ENCODE measurements around the gene LPO.

Gene LPO

DNA sequence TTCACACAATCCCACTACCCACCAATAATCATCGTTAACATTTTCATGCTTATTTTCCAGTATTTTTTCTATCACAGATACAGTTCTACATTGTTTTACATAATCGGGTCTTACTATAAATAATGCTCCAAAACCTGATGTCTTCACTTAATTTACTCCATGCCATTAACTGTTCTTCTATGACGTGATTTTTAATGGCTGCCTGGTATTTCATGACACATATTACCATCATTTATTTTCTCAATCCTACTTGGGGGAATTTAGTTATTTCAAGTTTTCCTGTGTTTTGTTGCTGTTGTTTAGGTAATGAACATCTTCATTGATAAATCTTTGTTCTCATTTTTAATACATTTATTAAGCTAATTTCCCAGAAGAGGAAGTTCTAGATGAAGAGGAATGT is 14.7 kb downstream of the LPO start:
- DNase-seq (ENCODE audit: low read depth in 4 of 4, low spot score in 1 of 4), result no peak

GRCh38 chr17:58254803-58255202 is 16.4 kb downstream of the LPO start:
- no peak for DNase-seq (ENCODE audit: low read depth in 4 of 4, low spot score in 1 of 4)

DNA sequence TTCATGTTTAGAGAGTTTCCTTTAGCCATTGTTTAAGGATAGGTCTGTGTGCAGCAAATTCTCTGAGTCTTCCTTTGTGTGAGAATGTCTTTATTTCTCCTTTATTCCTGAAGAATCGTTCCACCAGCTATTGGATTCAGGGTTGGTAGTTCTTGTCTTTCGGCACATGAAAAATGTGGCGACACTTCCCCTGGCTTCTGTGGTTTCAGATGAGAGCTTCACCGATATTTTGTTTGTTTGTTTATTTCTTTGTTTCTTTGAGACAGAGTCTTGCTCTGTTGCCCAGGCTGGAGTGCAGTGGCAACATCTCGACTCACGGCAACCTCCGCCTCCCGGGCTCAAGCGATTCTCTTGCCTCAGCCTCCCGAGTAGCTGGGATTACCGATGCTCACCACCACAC is 23.8 kb downstream of the LPO start:
- no peak for DNase-seq (ENCODE audit: low read depth in 4 of 4, low spot score in 1 of 4)

DNA sequence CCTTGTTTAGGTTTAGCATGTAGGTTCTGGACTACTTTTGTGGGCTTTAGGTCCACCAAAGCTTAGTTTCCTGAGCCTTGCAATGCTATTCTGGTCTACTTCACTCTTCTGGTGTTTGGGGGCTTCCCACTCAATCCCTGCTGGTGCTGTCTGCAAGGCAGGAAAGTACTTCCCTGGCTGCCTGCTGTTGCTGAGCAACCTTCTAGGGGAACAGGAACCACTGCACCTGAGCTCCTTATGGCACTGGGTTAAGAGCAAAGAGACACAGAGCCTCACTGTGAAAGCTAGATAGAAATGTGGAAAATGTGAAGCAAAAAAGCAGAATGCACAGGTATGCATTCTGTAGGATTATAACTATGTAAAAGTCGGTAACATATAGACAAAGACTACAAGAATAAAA is 25.4 kb downstream of the LPO start:
- DNase-seq (ENCODE audit: low read depth in 4 of 4, low spot score in 1 of 4), result no peak

GRCh38 chr17:58264407-58265103 is 26.2 kb downstream of the LPO start:
- no peak for DNase-seq (ENCODE audit: low read depth in 4 of 4, low spot score in 1 of 4)

GRCh38 chr17:58265271-58265670 is 26.9 kb downstream of the LPO start:
- DNase-seq (ENCODE audit: low read depth in 4 of 4, low spot score in 1 of 4), result no peak

DNA sequence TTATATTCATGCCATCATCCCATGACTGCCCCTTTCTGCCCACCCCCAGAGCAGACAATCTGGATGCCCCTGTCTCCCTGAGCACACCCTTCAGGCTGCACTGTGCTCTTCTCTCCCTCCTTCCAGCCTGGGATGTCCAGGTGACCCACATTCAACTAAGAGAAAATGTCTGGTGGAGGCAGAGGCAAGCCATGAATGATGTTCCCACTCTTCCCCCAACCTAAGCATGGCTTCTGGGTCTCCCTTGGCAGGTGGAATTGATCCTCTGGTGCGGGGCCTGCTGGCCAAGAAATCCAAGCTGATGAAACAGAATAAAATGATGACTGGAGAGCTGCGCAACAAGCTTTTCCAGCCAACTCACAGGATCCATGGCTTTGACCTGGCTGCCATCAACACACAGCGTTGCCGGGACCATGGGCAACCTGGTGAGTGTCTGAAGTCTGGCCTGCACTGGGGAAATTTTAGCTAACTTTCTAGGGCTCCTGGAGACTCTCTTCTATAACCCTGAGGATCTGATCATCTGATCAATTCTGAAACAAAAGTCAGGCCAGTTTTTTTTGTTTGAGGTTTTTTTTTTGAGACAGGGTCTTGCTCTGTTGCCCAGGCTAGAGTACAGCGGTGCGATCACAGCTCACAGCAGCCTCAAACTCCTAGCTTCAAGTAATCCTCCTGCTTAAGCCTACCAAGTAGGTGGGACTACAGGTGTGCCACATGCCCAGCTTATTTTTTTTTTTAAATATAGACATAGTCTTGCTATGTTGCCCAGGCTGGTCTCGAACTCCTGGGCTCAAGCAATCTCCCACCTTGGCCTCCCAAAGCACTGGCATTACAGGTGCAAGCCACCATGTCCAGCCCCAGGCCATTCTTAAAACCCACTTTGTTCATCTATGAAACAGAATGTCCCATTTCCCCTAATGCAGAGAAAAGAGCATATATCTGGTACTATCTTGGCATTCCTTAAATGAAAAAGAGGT is 27.8 kb downstream of the LPO start:
- no peak for DNase-seq (ENCODE audit: low read depth in 4 of 4, low spot score in 1 of 4)

DNA sequence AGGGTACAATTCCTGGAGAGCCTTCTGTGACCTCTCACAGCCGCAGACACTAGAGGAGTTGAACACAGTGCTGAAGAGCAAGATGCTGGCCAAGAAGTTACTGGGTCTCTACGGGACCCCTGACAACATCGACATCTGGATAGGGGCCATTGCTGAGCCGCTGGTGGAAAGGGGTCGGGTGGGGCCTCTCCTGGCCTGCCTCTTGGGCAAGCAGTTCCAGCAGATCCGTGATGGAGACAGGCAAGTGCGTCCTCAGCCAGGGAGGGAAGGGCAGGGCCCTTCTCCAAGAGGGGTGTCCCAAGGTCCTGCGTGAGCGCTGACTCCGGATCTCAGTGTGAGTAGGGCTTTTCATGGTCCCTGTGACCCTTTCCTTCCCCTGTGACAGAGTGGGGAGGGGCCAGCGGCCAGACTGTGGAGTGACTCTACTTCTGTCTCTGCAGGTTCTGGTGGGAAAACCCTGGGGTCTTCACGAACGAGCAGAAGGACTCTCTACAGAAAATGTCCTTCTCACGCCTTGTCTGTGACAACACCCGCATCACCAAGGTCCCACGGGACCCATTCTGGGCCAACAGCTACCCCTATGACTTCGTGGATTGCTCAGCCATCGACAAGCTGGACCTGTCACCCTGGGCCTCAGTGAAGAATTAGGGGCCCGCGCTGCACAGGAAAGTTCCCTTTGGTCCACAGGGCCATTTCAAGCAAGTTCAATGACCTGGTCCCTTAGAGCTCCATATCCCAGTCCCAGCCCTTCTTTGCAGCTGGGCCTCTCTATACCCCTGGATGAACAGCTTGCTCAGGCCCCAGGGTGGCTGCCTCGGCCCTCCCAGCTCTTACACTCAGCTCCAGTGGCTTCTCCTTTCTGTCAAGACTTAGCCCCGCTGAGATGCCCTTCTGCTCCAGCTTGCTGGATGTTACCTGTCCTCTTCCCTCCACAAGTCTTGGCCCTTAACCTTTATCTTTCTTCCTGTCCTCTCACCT is 29.3 kb downstream of the LPO start:
- DNase-seq (ENCODE audit: low read depth in 4 of 4, low spot score in 1 of 4), result no peak

DNA sequence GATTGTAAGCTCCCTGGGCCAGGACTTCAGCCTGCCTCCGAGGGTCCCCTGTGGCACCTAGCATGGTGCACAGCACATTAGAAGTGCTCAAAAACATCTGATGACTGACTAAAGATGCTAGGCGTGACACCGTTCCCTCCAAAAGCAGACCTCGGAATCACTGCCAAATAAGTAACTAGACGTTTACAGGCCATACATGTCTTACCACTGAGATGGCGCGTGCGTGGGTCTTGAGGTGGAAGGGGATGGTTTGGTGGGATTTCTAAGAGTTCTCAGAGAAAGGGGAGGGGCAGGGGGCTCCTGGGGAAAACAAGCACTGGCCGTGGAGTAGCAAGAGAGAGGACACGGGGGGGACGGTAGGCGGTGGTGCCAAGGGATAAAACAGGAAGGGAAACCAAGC is 29.9 kb downstream of the LPO start:
- no peak for DNase-seq (ENCODE audit: low read depth in 4 of 4, low spot score in 1 of 4)

DNA sequence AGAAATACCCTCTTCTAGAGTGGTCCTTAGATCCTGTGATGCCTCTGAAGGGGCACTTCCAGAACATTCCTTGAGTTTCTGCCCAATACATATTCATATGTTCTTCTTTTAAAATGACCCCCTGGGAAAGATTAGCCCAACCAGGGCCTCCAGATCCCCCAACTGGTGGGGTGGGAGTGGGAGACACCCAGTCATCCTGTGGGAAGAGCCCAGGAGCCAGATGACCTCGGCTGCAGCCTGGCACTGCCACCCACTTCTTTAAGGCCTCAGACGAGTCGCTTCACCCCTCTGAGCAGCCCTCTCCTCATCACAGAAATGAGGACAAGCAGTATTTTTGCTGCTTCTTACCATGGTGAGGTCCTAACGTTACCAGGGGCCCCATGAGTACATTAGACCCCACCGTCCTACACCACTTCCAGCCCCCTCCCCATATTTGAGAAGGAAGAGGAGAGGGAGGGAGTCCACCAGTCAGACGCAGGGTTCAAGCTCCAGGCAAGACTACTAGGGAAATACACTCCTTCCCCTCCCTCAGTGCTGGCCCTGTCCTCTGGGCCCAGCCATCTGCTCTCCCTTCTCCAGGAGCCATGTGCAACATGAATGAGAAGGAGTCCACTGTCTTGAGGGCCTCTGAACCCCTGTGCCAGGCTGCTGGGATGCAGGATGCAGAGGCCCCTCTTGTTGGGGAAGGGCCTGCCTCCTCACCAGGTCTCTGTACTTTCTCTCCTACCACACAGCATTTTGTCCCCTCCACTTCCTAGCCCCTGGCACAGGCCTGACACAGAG is 30.6 kb downstream of the LPO start:
- DNase-seq (ENCODE audit: low read depth in 4 of 4, low spot score in 1 of 4), result no peak

- no peak for DNase-seq (ENCODE audit: low read depth in 4 of 4, low spot score in 1 of 4)
These were observed 31.3 kb downstream of the LPO start for GRCh38 chr17:58269557-58270291.

DNA sequence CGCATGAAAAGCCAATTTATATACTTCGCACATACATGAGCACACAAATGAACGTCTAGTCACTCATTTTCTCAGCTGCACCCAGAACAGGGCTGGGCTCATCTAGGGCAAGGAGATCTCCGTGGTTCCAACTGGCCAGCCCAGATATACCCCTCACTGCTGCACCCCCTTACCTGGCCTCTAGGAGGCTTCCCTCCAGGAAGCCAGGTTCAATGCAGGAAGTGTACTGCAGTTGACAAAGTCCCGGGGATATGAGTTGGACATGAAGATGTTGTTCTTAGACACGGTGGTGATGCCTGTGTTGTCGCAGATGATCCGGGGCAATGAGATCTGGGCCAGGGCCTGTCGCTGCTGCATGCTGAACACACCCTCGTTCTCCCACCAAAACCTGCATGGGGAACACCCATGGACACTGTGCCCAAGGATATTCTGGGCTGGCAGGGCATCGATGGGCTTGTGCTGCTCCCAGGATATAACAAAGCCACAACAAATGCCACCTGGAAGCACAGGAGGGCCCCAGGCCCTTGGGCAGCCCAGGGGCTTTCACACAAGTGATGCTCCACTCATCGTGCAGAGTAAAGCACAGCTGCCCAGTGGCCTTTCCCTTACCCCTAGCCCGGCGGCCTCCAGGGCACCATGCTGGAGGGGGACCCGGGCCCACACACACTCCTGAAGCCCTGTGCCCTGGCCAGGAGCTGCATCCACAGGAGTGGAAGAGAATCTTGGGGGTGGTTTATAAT is 32.3 kb downstream of the LPO start:
- no peak for DNase-seq (ENCODE audit: low read depth in 4 of 4, low spot score in 1 of 4)

GRCh38 chr17:58271216-58271931 is 33.0 kb downstream of the LPO start:
- DNase-seq (ENCODE audit: low read depth in 4 of 4, low spot score in 1 of 4), result no peak

DNA sequence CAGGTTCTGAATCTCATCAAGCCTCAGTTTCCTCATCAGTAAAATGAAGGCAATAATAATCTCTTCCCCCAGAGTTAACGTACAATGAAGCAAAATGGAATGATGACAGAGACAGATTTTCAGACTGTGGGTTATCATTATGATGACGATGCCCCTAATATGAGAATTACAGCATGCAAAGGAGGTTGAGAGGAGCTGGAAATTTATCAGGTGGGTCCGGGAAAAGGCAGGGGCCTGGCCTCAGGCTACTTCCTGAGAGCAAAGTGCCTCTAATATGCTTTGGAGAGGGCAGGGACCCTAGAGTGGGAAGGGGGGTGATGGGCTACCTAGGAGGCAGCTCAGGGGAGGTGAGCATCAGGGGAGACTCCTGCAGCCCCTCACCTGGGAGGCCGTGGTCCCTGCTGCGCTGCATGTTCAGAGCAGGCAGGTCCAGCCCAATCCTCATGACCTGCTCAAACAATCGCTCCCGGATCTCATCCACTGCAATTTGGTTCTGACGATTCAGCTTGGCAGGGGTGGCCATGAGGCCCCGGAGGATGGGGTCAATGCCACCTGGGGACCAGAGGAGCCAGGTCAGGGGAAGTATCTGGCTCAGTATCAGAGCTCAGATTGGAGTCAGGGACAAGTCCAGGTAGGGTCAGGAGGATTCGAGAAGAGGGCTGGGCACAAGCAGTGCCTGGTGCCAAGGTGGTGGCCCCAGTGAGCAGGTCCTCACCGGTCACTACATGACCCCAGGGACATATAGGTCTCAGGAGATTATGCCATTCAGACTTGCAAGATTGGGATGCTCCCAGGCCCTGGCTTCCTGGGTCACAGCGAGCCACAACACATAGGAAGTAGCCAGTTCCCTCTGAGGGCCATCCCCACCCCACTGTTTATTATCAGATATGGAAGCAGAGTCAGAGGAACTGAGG is 34.2 kb downstream of the LPO start:
- no peak for DNase-seq (ENCODE audit: low read depth in 4 of 4, low spot score in 1 of 4)

DNA sequence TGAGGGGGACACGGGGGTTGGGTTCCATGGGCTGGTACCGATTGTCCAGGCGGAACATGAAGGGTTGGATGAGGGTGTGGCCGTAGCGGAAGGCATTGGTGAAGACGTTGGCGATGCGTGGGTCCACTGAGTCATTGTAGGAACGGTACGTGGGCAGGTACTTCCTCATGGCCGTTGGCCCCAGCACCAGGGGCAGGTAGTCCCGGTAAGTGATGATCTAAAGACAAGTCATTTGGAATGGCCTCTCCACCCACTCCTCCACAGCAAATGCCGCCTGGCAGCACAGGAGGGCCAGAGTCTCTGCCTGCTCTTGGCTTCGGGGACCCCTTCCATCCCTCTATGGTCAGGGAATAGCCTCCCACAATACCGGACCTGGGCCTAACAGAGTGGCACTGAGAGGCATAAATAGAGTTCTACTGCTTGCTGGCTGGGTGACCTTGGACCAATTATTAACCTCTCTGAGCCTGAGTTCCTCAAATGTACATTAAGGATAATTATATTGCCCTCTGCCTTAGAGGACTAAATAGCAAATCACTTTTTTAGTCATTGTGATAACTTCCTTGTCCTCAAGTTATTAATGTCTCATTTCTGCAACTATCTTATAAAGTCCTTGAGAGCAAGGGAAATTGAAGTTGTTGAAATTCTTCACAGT is 35.2 kb downstream of the LPO start:
- no peak for DNase-seq (ENCODE audit: low read depth in 4 of 4, low spot score in 1 of 4)

- no peak for DNase-seq (ENCODE audit: low read depth in 4 of 4, low spot score in 1 of 4)
These were observed 37.0 kb downstream of the LPO start for GRCh38 chr17:58275417-58275816.

- no peak for DNase-seq (ENCODE audit: low read depth in 4 of 4, low spot score in 1 of 4)
These were observed 38.0 kb downstream of the LPO start for GRCh38 chr17:58276423-58276822.

Data from stimulated activated CD4-positive, alpha-beta T cell treated with anti-CD3 and anti-CD28 coated beads, Interleukin-1b, Interleukin-23, amount 100 ng/mL, for 24 hours (primary cell).